ENCODE results near the gene FAM120A. TPM values are rescaled to one million over a fixed set of nuclear protein-coding genes. Genes with fewer than 3 reads are reported as not detected.

Gene FAM120A
- polyA plus RNA-seq, 1 donor from 2014 or later = 8.9 TPM

DNA sequence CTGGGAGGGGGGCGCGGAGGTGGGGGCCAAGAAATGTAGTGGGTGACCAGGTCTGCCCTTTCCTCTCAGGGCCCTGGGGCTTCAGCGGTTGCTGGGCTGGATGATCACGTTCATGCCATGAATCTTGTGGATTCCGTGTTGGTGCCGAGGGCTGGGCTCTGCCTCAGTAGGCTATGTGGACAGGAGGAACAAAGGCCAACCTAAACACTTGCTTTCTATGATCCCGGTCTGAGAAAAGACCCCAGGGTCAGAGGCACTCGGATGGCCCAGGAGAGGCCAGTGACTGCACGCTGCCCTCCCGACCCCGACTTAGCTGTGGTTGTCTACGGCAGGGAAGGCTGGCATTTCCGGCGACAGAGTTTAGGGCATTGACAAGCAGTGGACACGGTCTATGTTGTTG, 151.5 kb downstream of the FAM120A start:
- H2AFZ ChIP-seq (ENCODE audit: low read depth, low read length) = no peak overlapping the region
- H3K4me2 ChIP-seq (ENCODE audit: low read length) = no peak overlapping the region
- H3F3A ChIP-seq (ENCODE audit: insufficient read depth, low read length, poor library complexity, severe bottlenecking) = no peaks in the 10 kb centered on the region
- H3K9me2 ChIP-seq (ENCODE audit: insufficient read depth, low read length) = no peaks in the 10 kb centered on the region
- no peak overlapping the region for H3K27ac ChIP-seq (ENCODE audit: low read length)
- H4K20me1 ChIP-seq (ENCODE audit: insufficient read depth) = no peaks in the 10 kb centered on the region
- H3K9me3 ChIP-seq (ENCODE audit: low read length) = peaks cover 2% of the 10 kb centered on the region
- H3K79me2 ChIP-seq (replicated peaks; ENCODE audit: insufficient read depth, low read length) = peaks cover 26% of the 10 kb centered on the region
- H3K4me3 ChIP-seq (ENCODE audit: low read length) = no peak overlapping the region
- TF ChIP-seq SMC3 (conservative IDR thresholded peaks at IDR 0.05; ENCODE audit: poor library complexity) (no peak), MXI1 (conservative IDR thresholded peaks at IDR 0.05; ENCODE audit: poor library complexity, severe bottlenecking) (no peak), POLR2AphosphoS5 (IDR thresholded peaks at IDR 0.05) (no peak), EZH2 (IDR thresholded peaks at IDR 0.05; ENCODE audit: borderline replicate concordance, insufficient read depth, low read length, poor library complexity, severe bottlenecking) (no peak), RAD21 (conservative IDR thresholded peaks at IDR 0.05) (no peak), EP300 (conservative IDR thresholded peaks at IDR 0.05; ENCODE audit: poor library complexity, severe bottlenecking) (no peak)
- TF ChIP-seq, protein P1, sequence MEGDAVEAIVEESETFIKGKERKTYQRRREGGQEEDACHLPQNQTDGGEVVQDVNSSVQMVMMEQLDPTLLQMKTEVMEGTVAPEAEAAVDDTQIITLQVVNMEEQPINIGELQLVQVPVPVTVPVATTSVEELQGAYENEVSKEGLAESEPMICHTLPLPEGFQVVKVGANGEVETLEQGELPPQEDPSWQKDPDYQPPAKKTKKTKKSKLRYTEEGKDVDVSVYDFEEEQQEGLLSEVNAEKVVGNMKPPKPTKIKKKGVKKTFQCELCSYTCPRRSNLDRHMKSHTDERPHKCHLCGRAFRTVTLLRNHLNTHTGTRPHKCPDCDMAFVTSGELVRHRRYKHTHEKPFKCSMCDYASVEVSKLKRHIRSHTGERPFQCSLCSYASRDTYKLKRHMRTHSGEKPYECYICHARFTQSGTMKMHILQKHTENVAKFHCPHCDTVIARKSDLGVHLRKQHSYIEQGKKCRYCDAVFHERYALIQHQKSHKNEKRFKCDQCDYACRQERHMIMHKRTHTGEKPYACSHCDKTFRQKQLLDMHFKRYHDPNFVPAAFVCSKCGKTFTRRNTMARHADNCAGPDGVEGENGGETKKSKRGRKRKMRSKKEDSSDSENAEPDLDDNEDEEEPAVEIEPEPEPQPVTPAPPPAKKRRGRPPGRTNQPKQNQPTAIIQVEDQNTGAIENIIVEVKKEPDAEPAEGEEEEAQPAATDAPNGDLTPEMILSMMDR (IDR thresholded peaks at IDR 0.05; ENCODE audit: poor library complexity, severe bottlenecking) = no peak
- TF ChIP-seq, protein P2, sequence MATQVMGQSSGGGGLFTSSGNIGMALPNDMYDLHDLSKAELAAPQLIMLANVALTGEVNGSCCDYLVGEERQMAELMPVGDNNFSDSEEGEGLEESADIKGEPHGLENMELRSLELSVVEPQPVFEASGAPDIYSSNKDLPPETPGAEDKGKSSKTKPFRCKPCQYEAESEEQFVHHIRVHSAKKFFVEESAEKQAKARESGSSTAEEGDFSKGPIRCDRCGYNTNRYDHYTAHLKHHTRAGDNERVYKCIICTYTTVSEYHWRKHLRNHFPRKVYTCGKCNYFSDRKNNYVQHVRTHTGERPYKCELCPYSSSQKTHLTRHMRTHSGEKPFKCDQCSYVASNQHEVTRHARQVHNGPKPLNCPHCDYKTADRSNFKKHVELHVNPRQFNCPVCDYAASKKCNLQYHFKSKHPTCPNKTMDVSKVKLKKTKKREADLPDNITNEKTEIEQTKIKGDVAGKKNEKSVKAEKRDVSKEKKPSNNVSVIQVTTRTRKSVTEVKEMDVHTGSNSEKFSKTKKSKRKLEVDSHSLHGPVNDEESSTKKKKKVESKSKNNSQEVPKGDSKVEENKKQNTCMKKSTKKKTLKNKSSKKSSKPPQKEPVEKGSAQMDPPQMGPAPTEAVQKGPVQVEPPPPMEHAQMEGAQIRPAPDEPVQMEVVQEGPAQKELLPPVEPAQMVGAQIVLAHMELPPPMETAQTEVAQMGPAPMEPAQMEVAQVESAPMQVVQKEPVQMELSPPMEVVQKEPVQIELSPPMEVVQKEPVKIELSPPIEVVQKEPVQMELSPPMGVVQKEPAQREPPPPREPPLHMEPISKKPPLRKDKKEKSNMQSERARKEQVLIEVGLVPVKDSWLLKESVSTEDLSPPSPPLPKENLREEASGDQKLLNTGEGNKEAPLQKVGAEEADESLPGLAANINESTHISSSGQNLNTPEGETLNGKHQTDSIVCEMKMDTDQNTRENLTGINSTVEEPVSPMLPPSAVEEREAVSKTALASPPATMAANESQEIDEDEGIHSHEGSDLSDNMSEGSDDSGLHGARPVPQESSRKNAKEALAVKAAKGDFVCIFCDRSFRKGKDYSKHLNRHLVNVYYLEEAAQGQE (IDR thresholded peaks at IDR 0.05; ENCODE audit: borderline replicate concordance) = no peak
- no peak overlapping the region for H3K9ac ChIP-seq (ENCODE audit: low read length)
- H3K27me3 ChIP-seq (ENCODE audit: insufficient read depth, low read depth, low read length) = no peaks in the 10 kb centered on the region
- H3K36me3 ChIP-seq (ENCODE audit: insufficient read depth, low read length) = no peaks in the 10 kb centered on the region

DNA sequence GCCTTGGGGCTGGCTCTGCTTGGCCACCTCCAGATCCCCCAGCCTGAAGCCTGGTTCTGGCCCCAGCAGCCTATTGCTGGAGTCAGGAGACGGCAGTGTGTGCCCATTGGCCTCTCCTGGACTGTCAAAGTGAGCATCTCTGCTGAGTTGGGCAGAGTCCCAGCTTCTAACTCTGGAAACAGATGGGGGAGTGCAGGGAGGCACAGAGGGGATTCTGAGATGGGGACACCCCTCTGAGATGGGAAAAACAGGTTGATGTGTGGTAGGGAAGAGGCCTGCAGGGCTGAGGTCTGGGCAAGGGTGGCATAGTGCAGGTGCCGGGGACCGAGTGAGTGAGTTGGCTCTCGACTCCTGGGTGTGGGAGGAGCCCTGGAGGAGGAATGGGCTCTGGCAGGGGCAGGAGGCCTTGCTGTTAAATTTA, 152.4 kb downstream of the FAM120A start:
- Histone ChIP-seq H2AFZ (ENCODE audit: low read depth, low read length) (no peak overlapping the region), H3K4me3 (ENCODE audit: low read length) (no peak overlapping the region), H3F3A (ENCODE audit: insufficient read depth, low read length, poor library complexity, severe bottlenecking) (no peaks in the 10 kb centered on the region), H3K9me3 (ENCODE audit: low read length) (peaks cover 2% of the 10 kb centered on the region), H3K9ac (ENCODE audit: low read length) (no peak overlapping the region), H3K27me3 (ENCODE audit: insufficient read depth, low read depth, low read length) (no peaks in the 10 kb centered on the region), H3K79me2 (replicated peaks; ENCODE audit: insufficient read depth, low read length) (peaks cover 26% of the 10 kb centered on the region), H4K20me1 (ENCODE audit: insufficient read depth) (no peaks in the 10 kb centered on the region), H3K4me2 (ENCODE audit: low read length) (no peak overlapping the region), H3K9me2 (ENCODE audit: insufficient read depth, low read length) (no peaks in the 10 kb centered on the region), H3K27ac (ENCODE audit: low read length) (no peak overlapping the region), H3K36me3 (ENCODE audit: insufficient read depth, low read length) (no peaks in the 10 kb centered on the region)
- TF ChIP-seq SMC3 (conservative IDR thresholded peaks at IDR 0.05; ENCODE audit: poor library complexity) (no peak), EP300 (conservative IDR thresholded peaks at IDR 0.05; ENCODE audit: poor library complexity, severe bottlenecking) (no peak), TAF1 (IDR thresholded peaks at IDR 0.05; ENCODE audit: low read depth) (no peak), RAD21 (conservative IDR thresholded peaks at IDR 0.05) (no peak), POLR2AphosphoS5 (IDR thresholded peaks at IDR 0.05) (no peak), MXI1 (conservative IDR thresholded peaks at IDR 0.05; ENCODE audit: poor library complexity, severe bottlenecking) (no peak)
- TF ChIP-seq, protein P2 (IDR thresholded peaks at IDR 0.05; ENCODE audit: borderline replicate concordance) = no peak
- TF ChIP-seq, protein P1 (IDR thresholded peaks at IDR 0.05; ENCODE audit: poor library complexity, severe bottlenecking) = no peak

Data from neural cell (in vitro differentiated cells).